ENCODE results near the gene AUH. TPM values are rescaled to one million over a fixed set of nuclear protein-coding genes. Genes with fewer than 3 reads are reported as not detected.

Gene AUH
- total RNA-seq, 1 donor from 2014 or later = 9.8 TPM

DNA sequence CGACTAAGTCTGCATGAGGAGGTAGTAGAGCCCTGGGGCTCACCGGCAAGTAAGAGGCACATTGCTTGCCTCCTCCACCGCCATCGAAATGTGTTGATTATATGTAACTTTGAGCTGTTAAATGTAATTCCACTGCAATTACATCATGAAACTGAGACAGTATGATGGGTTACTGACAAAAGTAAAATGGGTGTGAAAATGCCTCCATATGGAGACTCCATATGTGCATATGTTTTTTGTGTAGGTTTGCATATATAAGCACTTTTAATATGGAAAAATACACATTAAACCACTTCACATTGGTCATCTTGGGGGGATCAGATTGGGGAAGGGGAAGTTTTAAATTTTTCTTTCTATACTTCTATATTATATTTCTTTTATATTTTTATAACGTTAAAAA, 32.1 kb upstream of the AUH start:
- no peaks in the 10 kb centered on the region for H3K27me3 Mint-ChIP-seq (ENCODE audit: low read depth, unreplicated experiment)
- peaks cover 14% of the 10 kb centered on the region for H3K4me1 Mint-ChIP-seq (ENCODE audit: low read depth, unreplicated experiment)
- no peaks in the 10 kb centered on the region for H3K27me3 ChIP-seq (ENCODE audit: insufficient read depth, low read length)
- H3K9ac ChIP-seq (ENCODE audit: low read length) = no peak overlapping the region
- no peak overlapping the region for H3K4me3 Mint-ChIP-seq (ENCODE audit: unreplicated experiment)
- H3K9me3 ChIP-seq (ENCODE audit: insufficient read depth, low read depth, low read length) = no peaks in the 10 kb centered on the region
- H3K4me1 ChIP-seq (ENCODE audit: insufficient read depth, low read length) = peaks cover 15% of the 10 kb centered on the region
- no peaks in the 10 kb centered on the region for H3K79me2 ChIP-seq (ENCODE audit: insufficient read depth, low read length)
- H2AFZ ChIP-seq (ENCODE audit: low read depth, low read length) = no peak overlapping the region
- no peak overlapping the region for H3K4me3 ChIP-seq (ENCODE audit: insufficient read depth, low read depth, low read length)
- no peaks in the 10 kb centered on the region for H3K36me3 Mint-ChIP-seq (ENCODE audit: low read depth, unreplicated experiment)
- TF ChIP-seq, protein P1, sequence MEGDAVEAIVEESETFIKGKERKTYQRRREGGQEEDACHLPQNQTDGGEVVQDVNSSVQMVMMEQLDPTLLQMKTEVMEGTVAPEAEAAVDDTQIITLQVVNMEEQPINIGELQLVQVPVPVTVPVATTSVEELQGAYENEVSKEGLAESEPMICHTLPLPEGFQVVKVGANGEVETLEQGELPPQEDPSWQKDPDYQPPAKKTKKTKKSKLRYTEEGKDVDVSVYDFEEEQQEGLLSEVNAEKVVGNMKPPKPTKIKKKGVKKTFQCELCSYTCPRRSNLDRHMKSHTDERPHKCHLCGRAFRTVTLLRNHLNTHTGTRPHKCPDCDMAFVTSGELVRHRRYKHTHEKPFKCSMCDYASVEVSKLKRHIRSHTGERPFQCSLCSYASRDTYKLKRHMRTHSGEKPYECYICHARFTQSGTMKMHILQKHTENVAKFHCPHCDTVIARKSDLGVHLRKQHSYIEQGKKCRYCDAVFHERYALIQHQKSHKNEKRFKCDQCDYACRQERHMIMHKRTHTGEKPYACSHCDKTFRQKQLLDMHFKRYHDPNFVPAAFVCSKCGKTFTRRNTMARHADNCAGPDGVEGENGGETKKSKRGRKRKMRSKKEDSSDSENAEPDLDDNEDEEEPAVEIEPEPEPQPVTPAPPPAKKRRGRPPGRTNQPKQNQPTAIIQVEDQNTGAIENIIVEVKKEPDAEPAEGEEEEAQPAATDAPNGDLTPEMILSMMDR (IDR thresholded peaks at IDR 0.05; ENCODE audit: insufficient read depth, low read depth, low read length) = no peak
- no peak for TF ChIP-seq EZH2 (IDR thresholded peaks at IDR 0.05; ENCODE audit: insufficient read depth, low read length)
- FAIRE-seq (no peak), DNase-seq (ENCODE audit: low read depth) (no peak)
- no peak overlapping the region for H3K27ac ChIP-seq (ENCODE audit: low read depth, low read length)
- no peaks in the 10 kb centered on the region for H3K36me3 ChIP-seq (ENCODE audit: insufficient read depth, low read length)
- H3K4me2 ChIP-seq (ENCODE audit: low read length) = no peak overlapping the region
- H4K20me1 ChIP-seq (ENCODE audit: insufficient read depth, low read length) = no peaks in the 10 kb centered on the region
- H3K9me3 Mint-ChIP-seq (ENCODE audit: unreplicated experiment) = no peaks in the 10 kb centered on the region
- H3K27ac Mint-ChIP-seq (ENCODE audit: unreplicated experiment) = no peak overlapping the region

DNA sequence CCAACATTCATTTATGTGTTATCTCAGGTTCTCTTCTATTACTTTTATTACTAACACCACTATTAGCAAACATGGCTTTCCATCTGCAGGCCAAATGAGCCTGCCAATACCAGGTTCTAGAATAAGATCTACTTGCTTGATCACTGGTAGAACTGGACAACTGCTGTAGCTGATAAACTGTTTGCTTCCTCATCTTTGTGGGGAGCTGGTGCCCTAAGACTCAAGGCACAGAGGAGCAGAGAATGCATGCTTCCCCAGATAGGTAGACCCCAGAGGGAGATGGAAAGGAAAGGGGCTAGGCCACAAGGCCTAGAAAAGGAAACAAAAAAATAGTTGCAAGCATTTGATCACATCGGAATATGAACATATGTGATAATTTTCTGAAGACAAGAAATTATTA, 30.7 kb upstream of the AUH start:
- no peak for TF ChIP-seq EZH2 (IDR thresholded peaks at IDR 0.05; ENCODE audit: insufficient read depth, low read length)
- TF ChIP-seq, protein P1 (IDR thresholded peaks at IDR 0.05; ENCODE audit: insufficient read depth, low read depth, low read length) = no peak
- no peaks in the 10 kb centered on the region for H3K79me2 ChIP-seq (ENCODE audit: insufficient read depth, low read length)
- Mint-ChIP-seq H3K36me3 (ENCODE audit: low read depth, unreplicated experiment) (no peaks in the 10 kb centered on the region), H3K4me3 (ENCODE audit: unreplicated experiment) (no peak overlapping the region), H3K9me3 (ENCODE audit: unreplicated experiment) (no peaks in the 10 kb centered on the region), H3K4me1 (ENCODE audit: low read depth, unreplicated experiment) (peaks cover 14% of the 10 kb centered on the region), H3K27me3 (ENCODE audit: low read depth, unreplicated experiment) (no peaks in the 10 kb centered on the region), H3K27ac (ENCODE audit: unreplicated experiment) (no peak overlapping the region)
- no peak overlapping the region for H2AFZ ChIP-seq (ENCODE audit: low read depth, low read length)
- no peak overlapping the region for H3K4me3 ChIP-seq (ENCODE audit: insufficient read depth, low read depth, low read length)
- H3K9me3 ChIP-seq (ENCODE audit: insufficient read depth, low read depth, low read length) = no peaks in the 10 kb centered on the region
- no peak overlapping the region for H3K4me2 ChIP-seq (ENCODE audit: low read length)
- H3K27ac ChIP-seq (ENCODE audit: low read depth, low read length) = no peak overlapping the region
- no peaks in the 10 kb centered on the region for H3K27me3 ChIP-seq (ENCODE audit: insufficient read depth, low read length)
- H3K4me1 ChIP-seq (ENCODE audit: insufficient read depth, low read length) = peaks cover 15% of the 10 kb centered on the region
- H4K20me1 ChIP-seq (ENCODE audit: insufficient read depth, low read length) = no peaks in the 10 kb centered on the region
- DNase-seq (ENCODE audit: low read depth) = no peak
- no peaks in the 10 kb centered on the region for H3K36me3 ChIP-seq (ENCODE audit: insufficient read depth, low read length)
- H3K9ac ChIP-seq (ENCODE audit: low read length) = no peak overlapping the region
- FAIRE-seq = no peak

DNA sequence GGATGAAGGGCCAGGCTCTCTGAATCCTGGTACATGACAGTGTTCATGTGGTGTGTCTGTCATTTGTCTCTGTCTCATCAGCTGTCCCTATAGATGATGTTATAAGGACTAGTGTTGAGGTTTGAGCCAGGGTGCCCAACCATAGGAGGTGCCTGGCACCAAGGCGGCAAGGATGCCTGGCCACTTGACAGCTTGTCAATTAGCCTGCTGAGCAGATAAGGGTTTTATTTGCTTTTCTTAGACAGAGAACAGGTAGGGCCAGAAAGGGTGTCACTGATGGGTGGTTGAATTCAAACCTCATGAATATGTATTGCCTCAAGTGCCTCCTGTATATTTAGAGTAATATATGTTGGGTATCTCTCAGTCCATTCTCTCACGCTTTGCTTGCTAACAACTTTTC, 30.1 kb upstream of the AUH start:
- no peak overlapping the region for H2AFZ ChIP-seq (ENCODE audit: low read depth, low read length)
- H3K27ac ChIP-seq (ENCODE audit: low read depth, low read length) = no peak overlapping the region
- H4K20me1 ChIP-seq (ENCODE audit: insufficient read depth, low read length) = no peaks in the 10 kb centered on the region
- no peaks in the 10 kb centered on the region for H3K36me3 Mint-ChIP-seq (ENCODE audit: low read depth, unreplicated experiment)
- H3K4me1 ChIP-seq (ENCODE audit: insufficient read depth, low read length) = peaks cover 15% of the 10 kb centered on the region
- no peaks in the 10 kb centered on the region for H3K9me3 ChIP-seq (ENCODE audit: insufficient read depth, low read depth, low read length)
- no peaks in the 10 kb centered on the region for H3K36me3 ChIP-seq (ENCODE audit: insufficient read depth, low read length)
- no peaks in the 10 kb centered on the region for H3K27me3 ChIP-seq (ENCODE audit: insufficient read depth, low read length)
- no peak overlapping the region for H3K9ac ChIP-seq (ENCODE audit: low read length)
- H3K27me3 Mint-ChIP-seq (ENCODE audit: low read depth, unreplicated experiment) = no peaks in the 10 kb centered on the region
- FAIRE-seq = no peak
- no peaks in the 10 kb centered on the region for H3K9me3 Mint-ChIP-seq (ENCODE audit: unreplicated experiment)
- no peak overlapping the region for H3K4me2 ChIP-seq (ENCODE audit: low read length)
- TF ChIP-seq EZH2 (IDR thresholded peaks at IDR 0.05; ENCODE audit: insufficient read depth, low read length) = no peak
- TF ChIP-seq, protein P1 (IDR thresholded peaks at IDR 0.05; ENCODE audit: insufficient read depth, low read depth, low read length) = no peak
- DNase-seq (ENCODE audit: low read depth) = no peak
- peaks cover 14% of the 10 kb centered on the region for H3K4me1 Mint-ChIP-seq (ENCODE audit: low read depth, unreplicated experiment)
- H3K4me3 Mint-ChIP-seq (ENCODE audit: unreplicated experiment) = no peak overlapping the region
- no peak overlapping the region for H3K27ac Mint-ChIP-seq (ENCODE audit: unreplicated experiment)
- H3K79me2 ChIP-seq (ENCODE audit: insufficient read depth, low read length) = no peaks in the 10 kb centered on the region
- H3K4me3 ChIP-seq (ENCODE audit: insufficient read depth, low read depth, low read length) = no peak overlapping the region
